Spinal cord (tissue), 10 donors: ENCODE measurements around the gene MUS81. TPM values are rescaled to one million over a fixed set of nuclear protein-coding genes. Genes with fewer than 3 reads are reported as not detected.

ENCODE experiments used
- DNase-seq, 6 donors: peaks; one replicate each; pipeline versions ENCODE4 v3.0.0 to v3.0.0-alpha.2; 2013 to 2015; ENCODE audit warnings: low spot score in 6 of 6, low read depth in 4 of 6
- H3K27ac ChIP-seq: one replicate; pipeline ENCODE4 v1.5.1; 2013; ENCODE audit warnings: low read depth, low read length, control low read depth
- H3K27me3 ChIP-seq: one replicate; pipeline ENCODE4 v1.6.1; 2013; ENCODE audit warnings: low read length; ENCODE audit not compliant: control insufficient read depth, insufficient read depth
- H3K36me3 ChIP-seq: one replicate; pipeline ENCODE4 v1.6.1; 2013; ENCODE audit warnings: low read length; ENCODE audit not compliant: control insufficient read depth, insufficient read depth
- H3K4me1 ChIP-seq: one replicate; pipeline ENCODE4 v1.6.1; 2013; ENCODE audit warnings: low read length; ENCODE audit not compliant: control insufficient read depth, insufficient read depth
- H3K4me3 ChIP-seq: one replicate; pipeline ENCODE4 v1.5.1; 2013; ENCODE audit warnings: low read depth, low read length, control low read depth
- H3K9me3 ChIP-seq: one replicate; pipeline ENCODE4 v1.6.1; 2013; ENCODE audit warnings: low read length; ENCODE audit not compliant: control insufficient read depth, insufficient read depth
- WGBS: methylation state at CpG from one replicate; pipeline ENCODE4 v1.1.5; 2013; ENCODE audit warnings: missing lambda C conversion rate; ENCODE audit not compliant: insufficient coverage; 5-methylcytosine and 5-hydroxymethylcytosine counted together
- polyA plus RNA-seq, 2 donors: library from polyadenylated mRNA; unstranded; fragments of 120-200 nt; gene quantifications; one replicate each; pipeline ENCODE4 v1.2.1, GENCODE V29; 2013; ENCODE audit not compliant: insufficient read length in 2 of 2
- total RNA-seq, 2 donors: library from RNA; depleted of rRNA in 1 of 2; stranded (reverse); fragments of 120-200 nt in 1 of 2; fragments of >200 nt in 1 of 2; gene quantifications; one replicate each; pipeline versions ENCODE4 v1.2.3 to v1.2.4, GENCODE V29; 2013 to 2014
- donor health status: healthy.

The MUS81 gene
- total and polyA plus RNA-seq, 4 donors = 24.9 to 62.0 (median 53.6) TPM

GRCh38 chr11:65915821-65916251 is 55.6 kb downstream of the MUS81 start:
- peaks cover 57% of the 10 kb centered on the region for H3K4me1 ChIP-seq
- H3K27ac ChIP-seq = no peak overlapping the region
- H3K36me3 ChIP-seq = peaks cover 26% of the 10 kb centered on the region
- WGBS = 65% methylated on average over 11 of the region's 13 CpGs
- no peaks in the 10 kb centered on the region for H3K27me3 ChIP-seq
- H3K9me3 ChIP-seq = no peaks in the 10 kb centered on the region
- DNase-seq = no peak
- H3K4me3 ChIP-seq = no peak overlapping the region

Other genes with a start within 250 kb of the MUS81 start
- gene MAP3K11, start 246.2 kb upstream of the MUS81 start, total RNA-seq = 10 to 100 TPM; 16.8 to 28.9 TPM
- gene MAP3K11, start 246.2 kb upstream of the MUS81 start, polyA plus RNA-seq = 10 to 100 TPM; 31.2 to 38.1 TPM
- 10 to 100 TPM; 10.4 to 15.3 TPM for gene PCNX3, start 244.7 kb upstream of the MUS81 start, total RNA-seq
- gene PCNX3, start 244.7 kb upstream of the MUS81 start, polyA plus RNA-seq = 10 to 100 TPM; 35.7 to 41.6 TPM
- gene SIPA1, start 222.3 kb upstream of the MUS81 start, total RNA-seq = 10 to 100 TPM; 10.6 to 34.2 TPM
- 10 to 100 TPM; 35.4 to 43.6 TPM for gene SIPA1, start 222.3 kb upstream of the MUS81 start, polyA plus RNA-seq
- 10 to 100 TPM; 14.5 to 29.4 TPM for gene RELA, start 197.5 kb upstream of the MUS81 start, total RNA-seq
- 10 to 100 TPM; 53.9 to 57.7 TPM for gene RELA, start 197.5 kb upstream of the MUS81 start, polyA plus RNA-seq
- 10 to 100 TPM; 41.5 to 74.5 TPM for gene KAT5, start 148.2 kb upstream of the MUS81 start, total RNA-seq
- 10 to 100 TPM; 80.3 to 81.2 TPM for gene KAT5, start 148.2 kb upstream of the MUS81 start, polyA plus RNA-seq
- gene RNASEH2C, start 139.6 kb upstream of the MUS81 start, total RNA-seq = 10 to 100 TPM; 11.8 to 52.6 TPM
- 10 to 100 TPM; 48.0 to 56.5 TPM for gene RNASEH2C, start 139.6 kb upstream of the MUS81 start, polyA plus RNA-seq
- gene AP5B1, start 79.5 kb upstream of the MUS81 start, total RNA-seq = 1 to 10 TPM; 5.0 to 6.4 TPM
- 1 to 10 TPM; 6.9 to 9.3 TPM for gene AP5B1, start 79.5 kb upstream of the MUS81 start, polyA plus RNA-seq
- not detected for gene OVOL1, start 73.4 kb upstream of the MUS81 start, total RNA-seq
- gene OVOL1, start 73.4 kb upstream of the MUS81 start, polyA plus RNA-seq = under 1 TPM in 1 of 2 donors, not detected in 1; 0.09 TPM
- 1 to 10 TPM; 3.3 to 4.0 TPM for gene SNX32, start 26.5 kb upstream of the MUS81 start, total RNA-seq
- 10 to 100 TPM in 1 of 2 donors, 1 to 10 TPM in 1; 9.7 to 22.1 TPM for gene SNX32, start 26.5 kb upstream of the MUS81 start, polyA plus RNA-seq
- gene CFL1, start 2.3 kb upstream of the MUS81 start, total RNA-seq = 100 to 1,000 TPM; 472 to 682 TPM
- gene CFL1, start 2.3 kb upstream of the MUS81 start, polyA plus RNA-seq = 1,000 to 10,000 TPM; 1,362 to 1,371 TPM
- gene EFEMP2, start 12.4 kb downstream of the MUS81 start, total RNA-seq = 10 to 100 TPM; 21.2 to 84.5 TPM
- 10 to 100 TPM; 73.6 to 94.1 TPM for gene EFEMP2, start 12.4 kb downstream of the MUS81 start, polyA plus RNA-seq
- gene CTSW, start 19.4 kb downstream of the MUS81 start, total RNA-seq = under 1 TPM; 0.20 to 0.39 TPM
- gene CTSW, start 19.4 kb downstream of the MUS81 start, polyA plus RNA-seq = under 1 TPM; 0.51 to 0.96 TPM
- 100 to 1,000 TPM in 1 of 2 donors, 10 to 100 TPM in 1; 79.4 to 139 TPM for gene FIBP, start 28.0 kb downstream of the MUS81 start, total RNA-seq
- 100 to 1,000 TPM; 144 to 158 TPM for gene FIBP, start 28.0 kb downstream of the MUS81 start, polyA plus RNA-seq
- 10 to 100 TPM; 15.7 to 23.5 TPM for gene CCDC85B, start 30.2 kb downstream of the MUS81 start, total RNA-seq
- 10 to 100 TPM; 50.2 to 53.9 TPM for gene CCDC85B, start 30.2 kb downstream of the MUS81 start, polyA plus RNA-seq
- under 1 TPM in 1 of 2 donors, not detected in 1; 0.20 TPM for gene FOSL1, start 40.0 kb downstream of the MUS81 start, total RNA-seq
- gene FOSL1, start 40.0 kb downstream of the MUS81 start, polyA plus RNA-seq = under 1 TPM; 0.36 to 0.41 TPM
- 10 to 100 TPM; 13.9 to 20.4 TPM for gene C11orf68, start 58.6 kb downstream of the MUS81 start, total RNA-seq
- gene C11orf68, start 58.6 kb downstream of the MUS81 start, polyA plus RNA-seq = 10 to 100 TPM; 62.3 to 66.2 TPM
- gene DRAP1, start 59.0 kb downstream of the MUS81 start, total RNA-seq = 100 to 1,000 TPM in 1 of 2 donors, 10 to 100 TPM in 1; 46.4 to 127 TPM
- gene DRAP1, start 59.0 kb downstream of the MUS81 start, polyA plus RNA-seq = 100 to 1,000 TPM; 178 to 183 TPM
- gene TSGA10IP, start 85.0 kb downstream of the MUS81 start, total RNA-seq = under 1 TPM in 1 of 2 donors, not detected in 1; 0.39 TPM
- under 1 TPM; 0.60 to 0.68 TPM for gene TSGA10IP, start 85.0 kb downstream of the MUS81 start, polyA plus RNA-seq
- 10 to 100 TPM; 29.2 to 43.3 TPM for gene SART1, start 101.3 kb downstream of the MUS81 start, total RNA-seq
- 10 to 100 TPM; 60.6 to 68.2 TPM for gene SART1, start 101.3 kb downstream of the MUS81 start, polyA plus RNA-seq
- gene EIF1AD, start 141.7 kb downstream of the MUS81 start, total RNA-seq = 10 to 100 TPM; 18.4 to 33.7 TPM
- gene EIF1AD, start 141.7 kb downstream of the MUS81 start, polyA plus RNA-seq = 10 to 100 TPM; 24.6 to 33.7 TPM
- gene BANF1, start 142.1 kb downstream of the MUS81 start, total RNA-seq = 10 to 100 TPM; 14.3 to 45.2 TPM
- 100 to 1,000 TPM; 264 to 280 TPM for gene BANF1, start 142.1 kb downstream of the MUS81 start, polyA plus RNA-seq
- gene CST6, start 151.6 kb downstream of the MUS81 start, total RNA-seq = under 1 TPM in 1 of 2 donors, not detected in 1; 0.17 TPM
- not detected for gene CST6, start 151.6 kb downstream of the MUS81 start, polyA plus RNA-seq
- not detected for gene CATSPER1, start 166.0 kb downstream of the MUS81 start, total RNA-seq
- under 1 TPM in 1 of 2 donors, not detected in 1; 0.10 TPM for gene CATSPER1, start 166.0 kb downstream of the MUS81 start, polyA plus RNA-seq
- 1 to 10 TPM; 4.5 to 5.8 TPM for gene GAL3ST3, start 188.7 kb downstream of the MUS81 start, total RNA-seq
- 10 to 100 TPM; 18.5 to 19.0 TPM for gene GAL3ST3, start 188.7 kb downstream of the MUS81 start, polyA plus RNA-seq
- 100 to 1,000 TPM in 1 of 2 donors, 10 to 100 TPM in 1; 84.1 to 156 TPM for gene SF3B2, start 191.9 kb downstream of the MUS81 start, total RNA-seq
- gene SF3B2, start 191.9 kb downstream of the MUS81 start, polyA plus RNA-seq = 100 to 1,000 TPM; 237 to 246 TPM
- gene PACS1, start 209.8 kb downstream of the MUS81 start, total RNA-seq = 10 to 100 TPM; 29.9 to 51.8 TPM
- gene PACS1, start 209.8 kb downstream of the MUS81 start, polyA plus RNA-seq = 100 to 1,000 TPM in 1 of 2 donors, 10 to 100 TPM in 1; 92.3 to 114 TPM